ENCODE results near the gene ARHGAP40. TPM values are rescaled to one million over a fixed set of nuclear protein-coding genes. Genes with fewer than 3 reads are reported as not detected.
A peak's percentile ranks its signal among the peaks of the same experiment; 100 is the strongest.

Gene ARHGAP40
- total RNA-seq, 1 donor from 2014 or later: 1.1 TPM

DNA sequence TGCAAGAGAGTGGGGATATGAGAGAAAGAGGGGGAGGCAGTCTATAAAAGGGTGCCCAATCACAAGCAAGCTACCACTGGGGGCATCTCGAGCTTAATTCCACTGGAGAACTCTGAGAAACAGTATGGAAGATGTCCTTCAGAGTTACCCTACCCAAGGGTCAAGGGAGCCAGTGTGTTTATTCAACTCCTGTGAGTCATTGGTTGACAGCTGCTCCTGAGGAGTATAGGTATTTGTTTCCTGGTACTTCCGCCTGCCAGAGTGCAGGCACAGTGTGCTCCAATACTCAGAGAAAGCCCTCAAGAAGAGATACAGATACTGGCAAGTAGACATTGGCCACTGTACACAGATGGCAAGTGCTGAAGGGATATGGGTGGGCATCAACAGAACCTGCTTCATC is 49.5 kb downstream of the ARHGAP40 start:
- FAIRE-seq: no peak
- H3K27me3 ChIP-seq (ENCODE audit: control insufficient read depth, insufficient read depth, low read length): no peaks in the 10 kb centered on the region
- DNase-seq (ENCODE audit: low read depth): peak; percentile 35

DNA sequence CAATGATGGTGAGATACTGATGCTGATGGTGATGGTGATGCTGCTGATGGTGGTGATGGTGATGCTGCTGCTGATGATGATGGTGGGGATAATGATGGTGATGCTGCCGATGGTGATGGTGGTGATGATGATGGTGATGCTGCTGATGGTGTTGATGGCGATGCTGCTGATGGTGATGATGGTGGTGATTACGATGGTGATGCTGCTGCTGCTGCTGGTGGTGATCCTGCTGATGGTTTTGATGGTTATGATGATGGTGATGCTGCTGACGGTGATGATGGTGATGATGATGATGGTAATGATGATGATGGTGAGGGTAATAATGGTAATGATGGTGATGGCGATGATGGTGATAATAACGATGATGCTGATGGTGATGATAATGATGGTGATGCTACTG is 50.0 kb downstream of the ARHGAP40 start:
- peaks cover 4% of the 10 kb centered on the region for H3K36me3 ChIP-seq (ENCODE audit: control insufficient read depth, insufficient read depth, low read length)
- TF ChIP-seq, protein P1, sequence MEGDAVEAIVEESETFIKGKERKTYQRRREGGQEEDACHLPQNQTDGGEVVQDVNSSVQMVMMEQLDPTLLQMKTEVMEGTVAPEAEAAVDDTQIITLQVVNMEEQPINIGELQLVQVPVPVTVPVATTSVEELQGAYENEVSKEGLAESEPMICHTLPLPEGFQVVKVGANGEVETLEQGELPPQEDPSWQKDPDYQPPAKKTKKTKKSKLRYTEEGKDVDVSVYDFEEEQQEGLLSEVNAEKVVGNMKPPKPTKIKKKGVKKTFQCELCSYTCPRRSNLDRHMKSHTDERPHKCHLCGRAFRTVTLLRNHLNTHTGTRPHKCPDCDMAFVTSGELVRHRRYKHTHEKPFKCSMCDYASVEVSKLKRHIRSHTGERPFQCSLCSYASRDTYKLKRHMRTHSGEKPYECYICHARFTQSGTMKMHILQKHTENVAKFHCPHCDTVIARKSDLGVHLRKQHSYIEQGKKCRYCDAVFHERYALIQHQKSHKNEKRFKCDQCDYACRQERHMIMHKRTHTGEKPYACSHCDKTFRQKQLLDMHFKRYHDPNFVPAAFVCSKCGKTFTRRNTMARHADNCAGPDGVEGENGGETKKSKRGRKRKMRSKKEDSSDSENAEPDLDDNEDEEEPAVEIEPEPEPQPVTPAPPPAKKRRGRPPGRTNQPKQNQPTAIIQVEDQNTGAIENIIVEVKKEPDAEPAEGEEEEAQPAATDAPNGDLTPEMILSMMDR (IDR thresholded peaks at IDR 0.05; ENCODE audit: insufficient read depth, low read length, severe bottlenecking): no peak
- DNase-seq (ENCODE audit: low read depth): no peak
- H3K27me3 ChIP-seq (ENCODE audit: control insufficient read depth, insufficient read depth, low read length): no peaks in the 10 kb centered on the region
- H3K4me3 ChIP-seq (ENCODE audit: low read depth, low read length): no peak overlapping the region
- FAIRE-seq: peak; percentile 76

More for the DNA sequence above, 49.5 kb downstream of the ARHGAP40 start:
- TF ChIP-seq, protein P1 (IDR thresholded peaks at IDR 0.05; ENCODE audit: insufficient read depth, low read length, severe bottlenecking): no peak
- Histone ChIP-seq H3K36me3 (ENCODE audit: control insufficient read depth, insufficient read depth, low read length) (peaks cover 4% of the 10 kb centered on the region), H3K4me3 (ENCODE audit: low read depth, low read length) (no peak overlapping the region)

DNA sequence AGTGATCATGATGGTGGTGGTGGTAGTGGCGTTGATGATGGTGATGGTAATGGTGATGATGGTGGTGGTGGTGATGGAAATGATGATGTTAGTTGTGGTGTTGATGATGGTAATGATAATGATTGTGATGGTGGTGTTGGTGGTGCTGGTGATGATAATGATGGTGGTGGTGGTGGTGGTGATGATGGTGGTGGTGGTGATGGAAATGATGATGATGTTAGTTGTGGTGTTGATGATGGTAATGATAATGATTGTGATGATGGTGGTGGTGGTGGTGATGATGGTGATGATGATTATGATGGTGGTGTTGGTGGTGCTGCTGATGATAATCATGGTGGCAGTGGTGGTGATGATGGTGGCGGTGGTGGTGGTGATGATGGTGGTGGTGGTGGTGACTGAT is 51.4 kb downstream of the ARHGAP40 start:
- TF ChIP-seq, protein P1 (IDR thresholded peaks at IDR 0.05; ENCODE audit: insufficient read depth, low read length, severe bottlenecking): no peak
- Histone ChIP-seq H3K36me3 (ENCODE audit: control insufficient read depth, insufficient read depth, low read length) (no peaks in the 10 kb centered on the region), H3K27me3 (ENCODE audit: control insufficient read depth, insufficient read depth, low read length) (peaks cover 1% of the 10 kb centered on the region), H3K4me3 (ENCODE audit: low read depth, low read length) (no peak overlapping the region)
- DNase-seq (ENCODE audit: low read depth) (no peak), FAIRE-seq (no peak)

DNA sequence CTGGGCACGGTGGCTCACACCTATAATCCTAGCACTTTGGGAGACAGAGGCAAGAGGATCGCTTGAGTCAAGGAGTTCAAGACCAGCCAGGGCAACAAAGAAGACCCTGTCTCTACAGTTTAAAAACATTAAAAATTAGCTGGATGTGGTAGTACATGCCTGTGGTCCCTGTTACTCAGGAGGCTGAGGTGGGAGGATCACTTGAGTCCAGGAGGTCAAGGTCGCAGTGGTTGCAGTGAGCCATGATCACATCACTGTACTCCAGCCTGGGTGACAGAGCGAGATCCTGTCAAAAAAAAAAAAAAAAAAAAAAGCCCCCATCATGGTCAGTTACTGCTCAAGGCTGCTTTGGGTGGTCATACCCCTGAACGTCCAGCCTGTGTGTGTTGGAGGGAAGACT is 55.8 kb downstream of the ARHGAP40 start:
- H3K27me3 ChIP-seq (ENCODE audit: control insufficient read depth, insufficient read depth, low read length): peaks cover 1% of the 10 kb centered on the region

DNA sequence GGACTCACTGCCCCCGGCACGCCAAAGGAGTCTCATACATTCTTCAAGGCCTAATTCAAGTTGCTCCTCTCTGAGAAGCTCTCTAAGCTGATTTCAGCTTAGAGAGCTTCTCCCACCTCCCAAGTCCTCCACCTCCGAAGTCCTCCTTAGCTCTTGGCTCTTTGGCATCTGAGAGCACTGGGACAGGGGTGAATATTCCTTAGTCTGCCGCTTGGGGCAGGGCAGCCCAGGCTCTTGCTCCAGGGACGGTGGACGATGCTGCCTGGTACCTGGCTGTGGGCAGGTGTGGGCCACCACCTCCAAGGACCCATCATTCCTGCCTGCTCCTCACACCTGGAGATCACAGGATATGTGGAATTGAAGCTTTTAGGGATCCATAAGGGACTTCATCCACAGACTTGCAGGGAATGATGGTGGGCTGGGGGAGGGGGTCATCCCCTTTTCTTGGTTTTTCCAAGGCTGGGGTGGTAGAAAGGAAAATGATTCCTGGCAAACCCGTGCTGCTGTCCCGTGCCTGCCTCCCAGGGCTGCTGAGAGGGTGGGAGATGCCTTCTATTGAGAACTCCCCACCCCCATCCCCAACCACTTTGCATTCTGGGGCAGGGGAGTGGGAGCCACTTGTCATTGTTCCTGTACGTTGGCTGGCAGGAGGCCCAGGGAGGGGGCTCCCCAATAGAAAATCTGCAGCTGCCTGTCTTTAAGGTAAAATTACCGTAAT is 57.4 kb downstream of the ARHGAP40 start:
- no peak overlapping the region for H3K4me3 ChIP-seq (ENCODE audit: low read depth, low read length)
- no peaks in the 10 kb centered on the region for H3K36me3 ChIP-seq (ENCODE audit: control insufficient read depth, insufficient read depth, low read length)
- peaks cover 1% of the 10 kb centered on the region for H3K27me3 ChIP-seq (ENCODE audit: control insufficient read depth, insufficient read depth, low read length)
- FAIRE-seq (no peak), DNase-seq (ENCODE audit: low read depth) (peak; percentile 36)
- TF ChIP-seq, protein P1 (IDR thresholded peaks at IDR 0.05; ENCODE audit: insufficient read depth, low read length, severe bottlenecking): peak; percentile 86

More for the DNA sequence above, 55.8 kb downstream of the ARHGAP40 start:
- no peak overlapping the region for H3K4me3 ChIP-seq (ENCODE audit: low read depth, low read length)
- H3K36me3 ChIP-seq (ENCODE audit: control insufficient read depth, insufficient read depth, low read length): no peaks in the 10 kb centered on the region
- no peak for FAIRE-seq
- DNase-seq (ENCODE audit: low read depth): no peak
- TF ChIP-seq, protein P1 (IDR thresholded peaks at IDR 0.05; ENCODE audit: insufficient read depth, low read length, severe bottlenecking): no peak

DNA sequence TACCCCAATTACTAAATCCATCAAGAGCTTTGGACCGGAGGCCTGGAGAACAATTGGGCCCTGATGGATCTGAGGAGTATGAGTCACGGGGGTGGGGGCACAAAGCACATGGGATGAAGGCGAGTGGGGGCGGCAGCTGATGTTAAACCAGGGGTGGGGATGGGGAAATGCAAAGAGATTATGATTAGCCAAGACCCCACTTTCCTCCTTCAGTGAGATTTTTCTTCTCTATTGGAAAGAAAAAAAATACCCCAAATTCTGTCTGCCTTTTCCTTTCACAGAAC is 57.9 kb downstream of the ARHGAP40 start:
- no peak overlapping the region for H3K4me3 ChIP-seq (ENCODE audit: low read depth, low read length)
- DNase-seq (ENCODE audit: low read depth) (no peak), FAIRE-seq (no peak)
- peaks cover 1% of the 10 kb centered on the region for H3K27me3 ChIP-seq (ENCODE audit: control insufficient read depth, insufficient read depth, low read length)
- no peaks in the 10 kb centered on the region for H3K36me3 ChIP-seq (ENCODE audit: control insufficient read depth, insufficient read depth, low read length)
- TF ChIP-seq, protein P1 (IDR thresholded peaks at IDR 0.05; ENCODE audit: insufficient read depth, low read length, severe bottlenecking): no peak

All from bronchial epithelial cell (primary cell).